SK-N-SH treated with all-trans-retinoic acid at 6 μM for 48 hours (cell line): Measurements from ENCODE around the gene LRP5.

Experiments used
- ATAC-seq: fragments of 200-7000 bp; cut with Tn5 transposase; 3 replicates; pipeline ENCODE4 v1.9.1; 2020; ENCODE audit warnings: mild to moderate bottlenecking, moderate library complexity
- BACH2 ChIP-seq: fragments of 250-450 bp; sonication (Bioruptor Pico); IDR thresholded peaks from 2 replicates; pipeline ENCODE4 v1.9.0; 2021; ENCODE audit warnings: mild to moderate bottlenecking, borderline replicate concordance
- CSDC2 ChIP-seq: fragments of 250-450 bp; sonication (Bioruptor Pico); IDR thresholded peaks from 2 replicates; pipeline ENCODE4 v1.5.0; 2020; ENCODE audit warnings: mild to moderate bottlenecking, moderate library complexity
- ESRRG ChIP-seq: fragments of 250-450 bp; sonication (Bioruptor Pico); IDR thresholded peaks from 2 replicates; pipeline ENCODE4 v1.6.1; 2021; ENCODE audit warnings: mild to moderate bottlenecking
- OSR1 ChIP-seq: fragments of 250-450 bp; sonication (Bioruptor Pico); IDR thresholded peaks from 2 replicates; pipeline ENCODE4 v1.8.0; 2022; ENCODE audit warnings: moderate library complexity, mild to moderate bottlenecking, inconsistent platforms
- PATZ1 ChIP-seq: fragments of 250-450 bp; sonication (Bioruptor Pico); IDR thresholded peaks from 2 replicates; pipeline ENCODE4 v1.8.0; 2020; ENCODE audit warnings: mild to moderate bottlenecking, moderate library complexity, borderline replicate concordance
- POU6F1 ChIP-seq: fragments of 250-450 bp; sonication (Bioruptor Pico); IDR thresholded peaks from 2 replicates; pipeline ENCODE4 v1.8.0; 2021; ENCODE audit warnings: low read depth, mild to moderate bottlenecking, moderate library complexity, borderline replicate concordance
- PPARA ChIP-seq: fragments of 250-450 bp; sonication (Bioruptor Pico); IDR thresholded peaks from 2 replicates; pipeline ENCODE4 v1.5.0; 2020; ENCODE audit warnings: mild to moderate bottlenecking, borderline replicate concordance
- RARB ChIP-seq: fragments of 250-450 bp; sonication (Bioruptor Pico); IDR thresholded peaks from 2 replicates; pipeline ENCODE4 v1.8.0; 2021; ENCODE audit warnings: mild to moderate bottlenecking, moderate library complexity
- SNAI2 ChIP-seq: fragments of 250-450 bp; sonication (Bioruptor Pico); IDR thresholded peaks from 2 replicates; pipeline ENCODE4 v1.5.0; 2020; ENCODE audit warnings: mild to moderate bottlenecking, moderate library complexity
- TCF4 ChIP-seq: fragments of 250-450 bp; sonication (Bioruptor Pico); IDR thresholded peaks from 2 replicates; pipeline ENCODE4 v1.8.0; 2021; ENCODE audit warnings: mild to moderate bottlenecking, moderate library complexity, borderline replicate concordance
- TOX ChIP-seq: fragments of 250-450 bp; sonication (Bioruptor Pico); IDR thresholded peaks from 2 replicates; pipeline ENCODE4 v1.8.0; 2021; ENCODE audit warnings: mild to moderate bottlenecking, moderate library complexity, borderline replicate concordance
- TSHZ2 ChIP-seq: fragments of 250-450 bp; sonication (Bioruptor Pico); IDR thresholded peaks from 2 replicates; pipeline ENCODE4 v1.5.0; 2020; ENCODE audit warnings: mild to moderate bottlenecking, moderate library complexity
- ZFP3 ChIP-seq: fragments of 250-450 bp; sonication (Bioruptor Pico); IDR thresholded peaks from 2 replicates; pipeline ENCODE4 v1.5.0; 2020; ENCODE audit warnings: mild to moderate bottlenecking, moderate library complexity
- ZFP30 ChIP-seq: fragments of 450-650 bp; formaldehyde crosslinking; IDR thresholded peaks from 2 replicates; pipeline ENCODE4 v1.5.0; 2022; ENCODE audit warnings: mild to moderate bottlenecking, moderate library complexity
- ZNF565 ChIP-seq: fragments of 450-650 bp; formaldehyde crosslinking; conservative IDR thresholded peaks from 2 replicates; pipeline ENCODE4 v1.5.0; 2020; ENCODE audit warnings: low read depth, mild to moderate bottlenecking, moderate library complexity
- ZNF70 ChIP-seq: fragments of 450-650 bp; formaldehyde crosslinking; IDR thresholded peaks from 2 replicates; pipeline ENCODE4 v1.5.0; 2020; ENCODE audit warnings: mild to moderate bottlenecking, moderate library complexity
- TF ChIP-seq, protein P1 (sequence below): fragments of 250-450 bp; sonication (Bioruptor Pico); IDR thresholded peaks from 2 replicates; pipeline ENCODE4 v1.5.1; 2020; ENCODE audit warnings: low read depth, mild to moderate bottlenecking, moderate library complexity
- TF ChIP-seq, protein P2 (sequence below): fragments of 250-450 bp; sonication (Bioruptor Pico); IDR thresholded peaks from 2 replicates; pipeline ENCODE4 v1.5.1; 2021; ENCODE audit warnings: mild to moderate bottlenecking, moderate library complexity

Gene LRP5

DNA sequence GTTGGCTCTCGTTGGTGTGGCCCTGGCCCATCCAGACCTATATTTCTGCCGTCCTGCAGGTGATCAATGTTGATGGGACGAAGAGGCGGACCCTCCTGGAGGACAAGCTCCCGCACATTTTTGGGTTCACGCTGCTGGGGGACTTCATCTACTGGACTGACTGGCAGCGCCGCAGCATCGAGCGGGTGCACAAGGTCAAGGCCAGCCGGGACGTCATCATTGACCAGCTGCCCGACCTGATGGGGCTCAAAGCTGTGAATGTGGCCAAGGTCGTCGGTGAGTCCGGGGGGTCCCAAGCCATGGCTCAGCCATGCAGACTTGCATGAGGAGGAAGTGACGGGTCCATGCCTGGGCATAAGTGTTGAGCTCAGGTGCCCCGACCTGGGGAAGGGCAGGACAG lies 91.0 kb downstream of the LRP5 start (continued):
- no peak for TF ChIP-seq RARB (CRISPR knock-in tag)
- no peak for TF ChIP-seq ZFP3 (CRISPR knock-in tag)
- no peak for TF ChIP-seq ZNF70 (CRISPR knock-in tag)
- TF ChIP-seq POU6F1 (CRISPR knock-in tag) = no peak
- no peak for TF ChIP-seq ESRRG (CRISPR knock-in tag)
- no peak for TF ChIP-seq ZFP30 (CRISPR knock-in tag)

DNA sequence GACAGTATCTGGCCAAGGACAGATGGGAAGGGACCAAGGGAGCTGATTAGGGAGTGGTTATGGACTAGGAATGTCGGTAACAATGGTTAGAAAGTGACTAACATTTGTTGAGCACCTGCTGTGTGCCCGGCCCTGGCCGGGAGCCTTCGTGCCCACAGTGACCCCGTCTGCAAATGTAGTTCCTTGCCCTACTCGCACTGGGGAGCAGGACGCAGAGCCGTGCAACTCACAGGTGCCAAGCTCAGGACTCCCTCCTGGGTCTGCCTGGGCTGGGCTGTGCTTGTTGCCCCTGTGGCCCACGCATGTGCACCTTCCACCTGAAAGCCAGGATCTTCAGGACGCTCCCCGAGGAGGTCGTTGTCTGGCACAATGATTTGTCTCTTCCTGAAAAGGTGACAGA lies 91.4 kb downstream of the LRP5 start:
- TF ChIP-seq TCF4 (CRISPR knock-in tag) (no peak), PATZ1 (CRISPR knock-in tag) (no peak), TOX (CRISPR knock-in tag) (no peak), ZNF70 (CRISPR knock-in tag) (no peak), TSHZ2 (CRISPR knock-in tag) (no peak), ESRRG (CRISPR knock-in tag) (no peak), BACH2 (no peak)
- TF ChIP-seq, protein P1, sequence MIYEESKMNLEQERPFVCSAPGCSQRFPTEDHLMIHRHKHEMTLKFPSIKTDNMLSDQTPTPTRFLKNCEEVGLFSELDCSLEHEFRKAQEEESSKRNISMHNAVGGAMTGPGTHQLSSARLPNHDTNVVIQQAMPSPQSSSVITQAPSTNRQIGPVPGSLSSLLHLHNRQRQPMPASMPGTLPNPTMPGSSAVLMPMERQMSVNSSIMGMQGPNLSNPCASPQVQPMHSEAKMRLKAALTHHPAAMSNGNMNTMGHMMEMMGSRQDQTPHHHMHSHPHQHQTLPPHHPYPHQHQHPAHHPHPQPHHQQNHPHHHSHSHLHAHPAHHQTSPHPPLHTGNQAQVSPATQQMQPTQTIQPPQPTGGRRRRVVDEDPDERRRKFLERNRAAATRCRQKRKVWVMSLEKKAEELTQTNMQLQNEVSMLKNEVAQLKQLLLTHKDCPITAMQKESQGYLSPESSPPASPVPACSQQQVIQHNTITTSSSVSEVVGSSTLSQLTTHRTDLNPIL = no peak
- ATAC-seq = no peak

DNA sequence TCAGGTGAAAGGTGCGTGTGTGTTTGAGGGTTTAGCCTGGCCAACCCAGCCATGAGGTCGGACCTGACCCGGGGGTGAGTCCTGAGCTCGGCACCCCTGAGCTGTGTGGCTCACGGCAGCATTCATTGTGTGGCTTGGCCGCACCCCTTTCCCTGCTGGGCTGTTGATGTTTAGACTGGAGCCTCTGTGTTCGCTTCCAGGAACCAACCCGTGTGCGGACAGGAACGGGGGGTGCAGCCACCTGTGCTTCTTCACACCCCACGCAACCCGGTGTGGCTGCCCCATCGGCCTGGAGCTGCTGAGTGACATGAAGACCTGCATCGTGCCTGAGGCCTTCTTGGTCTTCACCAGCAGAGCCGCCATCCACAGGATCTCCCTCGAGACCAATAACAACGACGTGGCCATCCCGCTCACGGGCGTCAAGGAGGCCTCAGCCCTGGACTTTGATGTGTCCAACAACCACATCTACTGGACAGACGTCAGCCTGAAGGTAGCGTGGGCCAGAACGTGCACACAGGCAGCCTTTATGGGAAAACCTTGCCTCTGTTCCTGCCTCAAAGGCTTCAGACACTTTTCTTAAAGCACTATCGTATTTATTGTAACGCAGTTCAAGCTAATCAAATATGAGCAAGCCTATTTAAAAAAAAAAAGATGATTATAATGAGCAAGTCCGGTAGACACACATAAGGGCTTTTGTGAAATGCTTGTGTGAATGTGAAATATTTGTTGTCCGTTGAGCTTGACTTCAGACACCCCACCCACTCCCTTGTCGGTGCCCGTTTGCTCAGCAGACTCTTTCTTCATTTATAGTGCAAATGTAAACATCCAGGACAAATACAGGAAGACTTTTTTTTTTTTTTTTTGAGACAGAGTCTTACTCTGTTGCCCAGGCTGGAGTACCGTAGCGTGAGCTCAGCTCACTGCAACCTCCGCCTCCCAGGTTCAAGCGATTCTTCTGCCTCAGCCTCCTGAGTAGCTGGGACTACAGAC lies 94.2 kb downstream of the LRP5 start:
- TF ChIP-seq ZFP30 (CRISPR knock-in tag) (no peak), RARB (CRISPR knock-in tag) (no peak), PATZ1 (CRISPR knock-in tag) (no peak), OSR1 (CRISPR knock-in tag) (no peak), BACH2 (no peak), PPARA (no peak)
- ATAC-seq = no peak

- ATAC-seq = no peak
- TF ChIP-seq, protein P2, sequence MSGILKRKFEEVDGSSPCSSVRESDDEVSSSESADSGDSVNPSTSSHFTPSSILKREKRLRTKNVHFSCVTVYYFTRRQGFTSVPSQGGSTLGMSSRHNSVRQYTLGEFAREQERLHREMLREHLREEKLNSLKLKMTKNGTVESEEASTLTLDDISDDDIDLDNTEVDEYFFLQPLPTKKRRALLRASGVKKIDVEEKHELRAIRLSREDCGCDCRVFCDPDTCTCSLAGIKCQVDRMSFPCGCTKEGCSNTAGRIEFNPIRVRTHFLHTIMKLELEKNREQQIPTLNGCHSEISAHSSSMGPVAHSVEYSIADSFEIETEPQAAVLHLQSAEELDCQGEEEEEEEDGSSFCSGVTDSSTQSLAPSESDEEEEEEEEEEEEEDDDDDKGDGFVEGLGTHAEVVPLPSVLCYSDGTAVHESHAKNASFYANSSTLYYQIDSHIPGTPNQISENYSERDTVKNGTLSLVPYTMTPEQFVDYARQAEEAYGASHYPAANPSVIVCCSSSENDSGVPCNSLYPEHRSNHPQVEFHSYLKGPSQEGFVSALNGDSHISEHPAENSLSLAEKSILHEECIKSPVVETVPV = no peak
- no peak for TF ChIP-seq RARB (CRISPR knock-in tag)
- TF ChIP-seq SNAI2 (CRISPR knock-in tag) = no peak
- no peak for TF ChIP-seq POU6F1 (CRISPR knock-in tag)
- no peak for TF ChIP-seq TSHZ2 (CRISPR knock-in tag)
- no peak for TF ChIP-seq ZNF565
- no peak for TF ChIP-seq ZFP3 (CRISPR knock-in tag)
- no peak for TF ChIP-seq BACH2
- TF ChIP-seq CSDC2 = no peak
These were observed 96.1 kb downstream of the LRP5 start for GRCh38 chr11:68408512-68408911.
